NCI-H345 treated with DMSO at 0.1 percent for 48 hours (cell line): ENCODE data around the gene SH3BP5L.
A peak's percentile ranks its signal among the peaks of the same experiment; 100 is the strongest.

ENCODE experiments used
- DNase-seq: peaks from one replicate; lab custom pipeline; 2025; ENCODE audit not compliant: unreplicated experiment; lab: John Stamatoyannopoulos, UW

The SH3BP5L gene

DNA sequence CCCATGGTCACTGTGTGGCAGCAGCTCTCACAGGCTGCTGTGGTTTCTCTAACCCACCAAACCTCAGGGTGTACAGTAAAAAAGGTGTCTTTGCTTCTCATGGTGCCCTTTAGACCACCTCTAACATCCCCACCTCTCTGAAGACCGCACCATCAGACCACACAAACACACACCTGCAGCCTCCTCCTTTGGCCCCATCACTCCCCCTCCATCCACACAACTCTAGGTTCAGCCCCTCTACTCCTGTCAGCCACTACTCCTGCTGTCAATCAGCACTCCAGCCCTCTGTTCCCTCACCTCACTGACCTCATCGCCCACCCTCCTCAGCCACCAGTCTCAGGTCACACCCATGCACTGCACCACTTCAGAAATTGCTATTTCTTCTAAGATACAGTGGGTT lies 25.7 kb upstream of the SH3BP5L start:
- no peak for DNase-seq

DNA sequence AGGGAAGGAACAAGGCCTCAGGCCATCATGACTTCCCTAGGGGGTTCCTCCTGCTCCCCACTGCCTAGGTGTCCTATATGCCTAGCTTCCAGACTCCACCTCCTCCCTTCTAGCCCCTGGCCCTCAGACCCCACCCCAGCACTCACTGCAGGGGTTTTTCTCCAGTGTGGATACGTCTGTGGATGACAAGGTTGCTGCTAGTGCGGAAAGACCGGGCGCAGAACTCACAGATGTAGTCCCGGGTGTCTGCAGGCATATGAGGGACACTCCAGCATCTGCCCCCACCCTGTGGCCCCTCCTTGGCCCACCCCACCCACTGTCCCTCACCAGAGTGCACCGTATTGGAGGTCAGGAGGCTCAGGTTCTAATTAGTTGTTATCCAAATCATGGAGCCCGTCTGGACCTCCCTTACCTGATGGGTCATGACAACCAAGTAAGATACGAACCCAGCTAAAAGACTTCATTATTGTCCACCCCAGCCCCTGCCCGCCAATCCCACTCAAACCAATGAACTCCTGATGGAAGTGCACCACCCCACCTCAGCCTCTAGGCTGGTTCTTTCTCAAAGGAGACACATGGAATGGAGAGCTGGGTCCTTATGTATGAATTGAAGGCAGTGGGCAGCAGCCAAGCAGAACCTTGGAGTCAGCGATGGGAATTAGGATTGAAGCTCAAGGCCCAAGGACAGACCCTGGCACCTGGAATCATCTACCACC lies 25.0 kb upstream of the SH3BP5L start:
- DNase-seq = no peak

DNA sequence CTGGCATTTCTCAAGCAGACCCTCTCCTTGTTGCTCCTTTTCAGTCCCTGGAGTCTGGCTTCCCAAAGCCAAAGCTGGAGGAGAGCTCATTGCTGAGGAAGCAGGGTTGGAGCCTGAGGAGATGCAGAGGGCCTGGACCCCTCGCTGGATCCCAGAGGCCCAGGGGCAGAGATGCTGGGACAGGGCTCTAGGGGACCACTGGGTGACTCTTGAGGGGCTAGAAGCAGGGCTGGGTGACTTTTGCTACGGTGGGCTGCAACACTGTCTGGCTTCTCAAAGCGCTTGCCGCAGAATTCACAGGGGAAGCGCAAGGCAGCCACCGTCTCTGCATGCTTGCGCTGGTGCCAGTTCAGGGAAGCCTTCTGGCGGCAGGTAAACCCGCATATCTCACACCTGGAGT lies 24.4 kb upstream of the SH3BP5L start:
- no peak for DNase-seq

DNA sequence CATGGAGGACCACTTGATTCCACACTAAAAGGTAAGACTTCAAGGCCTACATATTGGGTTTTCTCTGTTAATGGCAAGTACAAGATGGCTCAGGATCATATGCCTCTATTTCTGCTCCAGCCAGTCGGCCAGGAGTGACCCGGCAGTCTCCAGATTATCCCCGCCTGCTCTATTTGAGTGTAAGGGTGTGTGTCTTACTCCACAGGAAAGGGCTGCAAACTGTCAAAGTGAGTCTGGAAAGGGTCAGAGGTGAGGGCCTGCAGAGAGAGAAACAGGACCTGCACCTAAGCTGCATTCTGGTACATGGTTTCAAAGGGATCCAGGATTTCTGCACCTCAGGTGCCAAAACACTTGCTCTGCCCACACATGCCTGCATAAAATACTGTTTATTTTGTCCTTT lies 23.9 kb upstream of the SH3BP5L start:
- DNase-seq = no peak

DNA sequence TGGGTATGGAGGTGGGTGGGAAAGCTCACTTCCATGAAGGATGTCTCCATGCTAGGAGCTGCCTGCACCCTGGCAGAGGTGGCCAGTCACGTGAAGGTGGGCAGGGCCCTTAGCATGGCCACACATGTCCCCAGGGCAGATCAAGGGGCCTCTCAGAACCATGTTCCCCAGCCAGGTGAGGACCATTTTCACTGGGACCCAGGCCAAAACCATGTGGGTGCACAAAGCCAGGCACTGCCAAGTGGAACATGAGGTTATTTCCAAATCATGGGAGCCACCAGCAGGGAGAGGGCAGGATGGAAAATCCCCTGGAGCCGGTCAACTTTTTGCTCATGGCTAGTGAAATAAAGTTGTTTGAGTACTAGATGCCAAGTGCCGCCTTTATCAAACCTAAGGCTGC lies 23.4 kb upstream of the SH3BP5L start:
- DNase-seq = no peak

DNA sequence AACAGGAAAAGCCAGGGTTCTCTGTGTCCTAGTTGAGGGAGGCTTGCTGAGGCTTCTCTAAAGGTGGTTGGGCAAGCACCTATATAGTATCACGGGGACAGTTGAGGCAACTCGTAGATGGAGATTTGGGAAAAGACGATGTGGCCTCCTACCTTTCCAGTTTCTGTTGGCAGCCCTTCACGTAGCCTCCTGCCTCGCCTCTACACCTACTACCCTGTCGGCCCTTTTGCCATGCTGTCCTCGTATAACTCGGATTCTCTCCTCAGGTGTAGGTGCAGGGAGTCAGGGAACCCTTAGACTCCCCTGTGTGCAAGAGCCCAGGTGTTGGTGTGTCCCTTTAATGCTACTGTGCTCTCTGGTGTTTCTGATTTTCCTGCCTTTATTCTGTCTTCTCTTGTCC lies 22.9 kb upstream of the SH3BP5L start:
- DNase-seq = no peak

DNA sequence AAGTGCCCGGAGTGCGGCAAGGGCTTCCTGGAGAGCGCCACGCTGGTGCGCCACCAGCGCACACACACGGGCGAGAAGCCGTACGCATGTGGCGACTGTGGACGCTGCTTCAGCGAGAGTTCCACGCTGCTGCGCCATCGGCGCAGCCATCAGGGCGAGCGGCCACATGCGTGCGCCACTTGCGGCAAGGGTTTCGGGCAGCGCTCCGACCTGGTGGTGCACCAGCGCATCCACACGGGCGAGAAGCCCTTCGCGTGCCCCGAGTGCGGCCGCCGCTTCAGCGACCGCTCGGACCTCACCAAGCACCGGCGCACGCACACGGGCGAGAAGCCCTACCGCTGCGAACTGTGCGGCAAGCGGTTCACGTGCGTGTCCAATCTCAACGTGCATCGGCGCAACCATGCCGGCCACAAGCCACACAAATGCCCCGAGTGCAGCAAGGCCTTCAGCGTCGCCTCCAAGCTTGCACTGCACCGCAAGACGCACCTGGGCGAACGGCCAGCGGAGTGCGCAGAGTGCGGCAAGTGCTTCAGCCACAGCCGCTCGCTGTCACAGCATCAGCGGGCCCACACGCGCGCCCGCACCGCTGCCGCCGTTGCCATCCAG lies 22.3 kb upstream of the SH3BP5L start:
- DNase-seq = no peak

DNA sequence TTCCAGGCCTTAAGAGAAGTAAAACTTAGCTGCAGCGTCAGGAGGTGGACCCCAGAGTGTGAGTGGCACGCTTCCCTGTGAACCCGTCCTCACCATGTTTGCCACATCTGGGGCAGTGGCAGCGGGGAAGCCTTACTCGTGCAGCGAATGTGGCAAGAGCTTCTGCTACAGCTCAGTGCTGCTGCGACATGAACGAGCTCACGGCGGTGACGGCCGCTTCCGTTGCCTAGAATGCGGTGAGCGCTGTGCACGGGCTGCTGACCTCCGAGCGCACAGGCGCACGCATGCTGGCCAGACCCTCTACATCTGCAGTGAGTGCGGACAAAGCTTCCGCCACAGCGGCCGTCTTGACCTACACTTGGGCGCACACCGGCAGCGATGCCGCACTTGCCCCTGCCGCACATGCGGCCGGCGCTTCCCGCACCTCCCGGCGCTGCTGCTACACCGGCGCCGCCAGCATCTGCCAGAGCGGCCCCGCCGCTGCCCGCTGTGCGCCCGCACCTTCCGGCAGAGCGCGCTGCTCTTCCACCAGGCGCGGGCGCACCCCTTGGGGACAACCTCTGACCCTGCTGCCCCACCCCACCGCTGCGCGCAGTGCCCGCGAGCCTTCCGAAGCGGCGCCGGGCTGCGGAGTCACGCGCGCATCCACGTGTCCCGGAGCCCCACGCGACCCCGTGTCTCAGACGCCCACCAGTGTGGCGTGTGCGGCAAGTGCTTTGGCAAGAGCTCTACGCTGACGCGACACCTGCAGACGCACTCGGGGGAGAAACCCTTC lies 21.7 kb upstream of the SH3BP5L start:
- no peak for DNase-seq

DNA sequence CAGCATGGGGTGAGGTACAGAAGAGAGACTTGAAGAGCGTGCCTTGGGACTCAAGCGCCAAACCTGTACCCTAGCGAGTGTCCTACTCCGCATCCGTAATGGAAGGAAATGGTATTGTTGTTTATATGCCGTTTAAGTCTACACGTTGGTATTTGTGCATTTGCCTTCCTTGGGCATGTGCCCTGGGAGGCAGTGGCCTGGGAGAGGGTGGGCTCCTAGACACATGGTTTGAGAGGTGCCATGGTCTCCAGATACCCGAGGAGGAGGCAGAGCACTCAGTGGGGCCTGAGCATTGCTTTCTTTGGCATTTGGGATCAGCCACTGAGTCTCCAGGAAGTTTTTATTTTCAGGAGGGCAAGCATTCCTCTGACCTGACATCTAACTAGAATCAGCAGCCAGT lies 18.8 kb upstream of the SH3BP5L start:
- no peak for DNase-seq

DNA sequence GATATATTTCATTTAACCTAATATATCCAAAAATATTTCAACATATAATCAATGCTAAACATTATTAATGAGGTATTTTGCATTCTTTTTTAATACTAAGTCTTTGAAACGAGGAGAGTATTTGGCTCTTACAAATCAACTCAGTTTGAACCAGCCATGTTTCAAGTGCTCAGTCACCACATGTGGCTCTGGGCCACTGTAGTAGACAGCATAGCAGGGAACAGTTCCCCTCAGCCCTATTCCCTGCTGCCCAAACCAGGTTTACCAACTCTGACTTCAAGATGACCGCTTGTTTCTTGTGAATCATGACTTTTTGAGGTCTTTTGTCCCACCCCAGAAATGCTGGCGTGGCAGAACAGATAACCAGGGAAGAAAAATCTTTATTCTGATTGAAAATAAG lies 18.0 kb upstream of the SH3BP5L start:
- DNase-seq = no peak

DNA sequence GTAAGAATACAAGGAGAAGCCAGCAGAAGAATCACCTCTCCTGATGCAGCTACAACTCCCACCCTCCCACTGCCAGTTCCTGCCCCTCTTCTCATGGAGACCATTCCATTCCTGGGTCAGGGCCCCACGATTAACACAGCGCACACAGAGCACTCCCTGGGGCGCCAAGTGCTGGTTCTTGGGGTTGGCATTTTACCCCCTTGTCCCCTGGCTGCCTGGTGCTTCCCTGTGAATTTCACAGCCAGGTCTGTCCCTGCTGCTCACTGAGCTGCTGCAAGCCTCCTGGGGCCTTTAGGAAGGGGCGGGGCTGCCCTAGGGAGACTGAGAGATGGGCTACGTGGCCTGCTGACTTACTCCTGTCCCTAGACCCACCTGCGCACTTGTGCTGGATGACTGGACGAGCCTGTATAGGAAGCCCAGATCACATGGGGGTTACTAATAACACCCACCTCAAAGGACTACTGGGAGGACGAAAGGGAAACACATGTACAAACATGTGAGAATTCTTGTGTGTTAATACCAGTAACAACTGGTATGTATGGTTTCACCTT lies 17.1 kb upstream of the SH3BP5L start:
- DNase-seq = no peak

DNA sequence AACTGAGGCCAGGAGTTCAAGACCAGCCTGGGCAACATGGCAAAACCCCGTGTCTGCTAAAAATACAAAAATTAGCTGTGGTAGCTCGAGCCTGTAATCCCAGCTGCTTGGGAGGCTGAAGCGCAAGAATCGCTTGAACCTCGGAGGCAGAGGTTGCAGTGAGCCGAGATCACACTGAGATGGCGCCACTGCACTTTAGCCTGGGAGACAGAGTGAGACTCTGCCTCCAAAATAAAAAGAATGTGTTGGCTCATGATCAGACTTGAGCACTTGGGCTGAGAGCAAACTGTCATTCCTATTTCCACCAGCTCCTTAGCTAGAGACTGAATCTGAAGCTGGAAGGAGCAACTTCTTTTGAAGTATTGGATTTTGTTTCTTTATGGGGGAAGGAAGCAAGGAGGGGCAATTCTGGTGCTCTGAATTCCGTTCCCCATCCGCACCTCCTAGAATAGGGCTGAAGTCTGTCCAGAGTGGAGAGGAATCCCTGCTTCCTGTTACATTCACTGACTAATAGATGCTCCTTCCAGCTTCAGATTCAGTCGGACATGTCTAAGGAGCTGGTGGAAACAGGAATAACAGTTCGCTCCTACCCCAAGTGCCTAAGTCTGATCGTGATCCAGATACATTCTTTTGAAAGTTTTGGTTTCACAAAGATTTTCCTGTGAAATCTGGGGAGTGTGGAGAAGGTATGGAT lies 16.1 kb upstream of the SH3BP5L start:
- no peak for DNase-seq

DNA sequence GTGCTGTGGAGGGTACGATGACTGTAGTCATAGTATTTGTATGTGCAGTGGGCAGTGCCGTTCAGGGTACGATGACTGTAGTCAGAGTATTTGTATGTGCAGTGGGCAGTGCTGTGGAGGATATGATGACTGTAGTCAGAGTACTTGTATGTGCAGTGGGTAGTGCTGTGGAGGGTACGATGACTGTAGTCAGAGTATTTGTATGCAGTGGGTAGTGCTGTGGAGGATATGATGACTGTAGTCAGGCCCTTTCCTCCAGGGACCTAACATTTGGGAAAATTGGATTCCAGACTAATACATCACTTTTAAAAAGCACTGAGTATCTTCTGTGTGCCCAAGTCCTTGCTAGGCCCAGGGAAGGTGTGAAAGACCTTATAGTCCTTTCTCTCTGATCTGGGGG lies 15.2 kb upstream of the SH3BP5L start:
- DNase-seq = no peak

DNA sequence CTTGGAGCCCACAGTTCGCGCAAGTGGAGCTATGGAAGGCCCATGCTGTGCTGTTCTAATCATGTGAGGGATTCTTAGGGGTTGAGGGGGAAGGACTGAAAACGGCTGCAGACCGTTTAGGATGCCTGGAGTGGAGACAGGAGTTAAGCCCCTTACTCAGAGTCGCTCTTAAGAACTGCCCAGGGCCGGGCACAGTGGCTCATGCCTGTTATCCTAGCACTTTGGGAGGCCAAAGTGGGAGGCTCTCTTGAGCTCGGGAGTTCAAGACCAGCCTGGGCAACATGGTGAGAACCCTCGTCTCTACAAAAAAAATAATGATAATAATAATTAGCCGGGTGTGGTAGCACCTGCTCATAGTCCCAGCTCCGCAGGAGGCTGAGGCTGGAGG lies 13.4 kb upstream of the SH3BP5L start:
- no peak for DNase-seq

DNA sequence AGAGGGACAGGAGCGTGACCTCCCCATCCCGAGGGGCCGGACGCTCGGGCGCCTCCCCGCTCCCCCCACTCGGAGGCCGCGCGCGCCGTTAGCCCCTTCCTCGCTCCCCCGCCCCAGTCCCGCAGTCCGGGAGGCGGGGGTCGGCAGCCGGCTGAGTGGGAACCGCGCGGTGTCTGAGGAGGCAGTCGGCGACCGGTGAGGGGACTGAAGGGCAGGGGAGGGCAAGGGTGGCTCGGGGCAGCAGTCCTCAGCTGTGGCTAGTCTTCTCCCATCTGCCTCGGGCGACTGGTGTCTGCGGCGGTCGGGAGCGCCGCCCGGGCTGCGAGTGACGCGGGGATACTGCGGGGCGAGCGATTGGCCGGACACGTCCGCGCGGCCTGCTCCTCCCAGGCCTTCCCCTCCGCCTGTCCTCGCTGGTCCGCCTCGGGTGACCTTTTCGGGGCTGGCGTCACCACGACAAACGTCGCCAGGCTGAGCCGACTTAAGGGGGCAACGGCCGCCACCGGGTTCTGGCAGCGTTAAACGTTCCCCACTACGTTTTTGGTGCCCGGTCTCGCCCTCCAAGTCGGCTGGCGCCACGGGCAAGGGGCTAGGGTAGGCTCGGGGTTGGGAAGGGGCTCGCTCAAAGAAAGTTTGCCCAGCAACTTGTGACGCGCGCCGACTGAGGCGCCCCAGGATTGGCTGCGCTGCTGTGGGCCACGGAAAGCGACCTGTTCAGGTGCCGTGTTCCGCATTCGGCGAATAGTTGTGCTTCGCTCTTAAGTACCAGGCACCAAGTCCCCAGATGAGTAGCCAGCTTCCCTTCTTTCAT lies 12.8 kb upstream of the SH3BP5L start:
- DNase-seq = peak; percentile 55

DNA sequence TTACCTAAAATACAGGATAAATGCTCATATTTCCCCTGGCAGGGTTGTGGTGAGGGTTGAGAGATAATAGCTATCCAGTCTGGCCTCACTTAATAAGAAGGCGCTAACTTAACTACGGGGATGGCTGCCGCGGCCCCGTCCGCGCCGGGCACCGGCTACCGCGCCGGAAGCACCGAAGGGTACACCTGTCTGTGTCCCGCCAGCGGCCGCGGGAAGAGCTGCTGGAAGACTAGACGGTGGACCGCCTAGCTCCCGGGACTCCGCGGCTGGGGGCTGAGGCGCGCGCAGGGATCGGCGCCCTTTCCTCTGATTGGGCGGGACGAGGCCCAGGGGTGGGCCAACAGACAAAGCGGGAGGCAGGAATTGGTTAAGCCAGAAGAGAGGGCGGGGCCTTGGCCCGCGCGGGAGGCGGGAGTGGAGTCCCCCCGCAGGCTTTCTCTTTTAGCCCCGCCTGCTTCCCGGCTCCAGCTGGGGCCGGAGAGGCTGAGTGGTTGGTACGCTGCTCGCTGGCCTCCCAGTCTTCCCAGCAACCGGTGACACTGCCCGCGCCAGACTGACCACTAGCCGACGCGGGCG lies 12.2 kb upstream of the SH3BP5L start, which contains the start of gene ZNF672:
Gene ZNF672 (plus strand): TSS at position 444 of the 576 bp plus-strand sequence. CDS start 9,051 bp downstream, outside the sequence.
- peak; percentile 96 for DNase-seq

DNA sequence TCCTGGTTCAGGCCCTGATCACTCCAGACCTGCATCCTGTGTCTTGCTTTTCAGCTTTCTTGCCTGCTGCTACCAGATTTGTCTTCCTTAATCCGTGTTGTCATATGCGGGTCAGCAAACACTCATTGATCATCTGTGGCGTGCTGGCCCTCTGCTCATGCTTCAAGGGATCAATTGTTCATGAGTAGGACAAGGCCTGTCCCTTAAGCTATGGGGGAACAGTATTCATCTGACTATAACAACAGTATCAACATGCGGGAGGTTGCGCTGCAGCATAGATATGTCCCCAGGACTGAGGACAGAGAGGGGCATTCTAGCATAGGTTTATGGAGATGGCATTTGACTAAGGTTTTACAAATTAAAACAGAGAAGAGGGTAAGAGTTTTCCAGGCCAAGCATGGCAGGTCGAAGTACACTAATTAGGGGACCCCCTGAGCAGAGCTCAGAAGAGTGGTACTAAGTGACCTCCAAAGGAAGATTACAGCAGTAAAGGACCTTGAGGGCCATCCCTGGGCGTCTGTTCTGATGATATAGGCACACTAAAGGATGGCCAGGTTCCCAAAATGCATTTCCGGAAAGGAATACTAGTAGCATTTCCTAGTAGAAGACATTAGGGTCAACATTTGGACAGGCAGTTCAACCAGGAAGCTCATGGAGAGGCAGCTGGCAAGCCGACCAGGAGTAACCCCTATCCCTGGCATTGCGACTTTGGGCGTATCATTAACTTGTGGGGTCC lies 11.5 kb upstream of the SH3BP5L start:
- peak; percentile 20 for DNase-seq

DNA sequence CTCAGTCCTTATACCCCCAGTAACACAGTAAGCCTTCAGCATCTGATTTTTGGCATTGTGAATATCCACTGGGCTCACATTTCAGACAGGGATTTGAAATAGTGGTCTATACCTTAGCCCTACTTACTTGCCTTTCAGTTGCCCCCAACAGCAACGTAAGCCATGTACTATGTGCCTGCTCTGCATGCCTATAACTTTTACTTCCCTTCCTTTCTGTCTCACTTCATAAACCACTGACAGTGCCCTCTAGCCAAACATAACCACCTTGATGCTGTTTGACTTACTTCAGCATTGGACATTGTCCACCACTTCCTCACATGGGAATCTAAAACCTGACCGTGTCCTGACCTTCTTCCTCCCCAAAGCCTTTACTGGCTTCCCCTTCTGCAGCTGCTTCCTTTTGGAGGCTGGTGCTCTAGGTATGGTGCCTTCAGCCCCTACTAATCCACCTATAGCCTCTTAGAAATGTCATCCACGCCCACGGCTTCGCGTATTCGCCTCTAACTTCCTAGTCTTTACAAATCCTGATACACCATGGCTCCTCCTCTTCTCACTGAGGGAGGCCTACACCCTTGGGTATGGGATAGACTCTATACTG lies 8.7 kb upstream of the SH3BP5L start:
- DNase-seq = no peak

DNA sequence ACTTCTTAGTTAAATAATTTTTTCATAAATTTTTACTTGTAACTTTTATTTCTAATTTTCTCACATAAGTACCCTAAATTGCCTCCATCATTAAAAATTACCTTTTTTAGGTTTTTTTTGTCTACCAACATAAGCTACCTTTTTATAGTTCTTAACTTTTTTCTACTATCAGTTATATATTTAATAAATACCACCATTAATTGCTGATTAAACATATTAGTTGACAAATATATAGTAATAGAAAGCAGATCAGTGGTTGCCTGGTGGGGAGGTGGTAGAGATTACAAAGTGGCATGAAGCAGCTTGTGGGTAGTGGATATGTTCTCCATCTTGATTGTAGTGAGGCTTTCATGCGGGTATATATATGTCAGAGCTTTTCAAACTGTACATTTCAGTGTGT lies 6.1 kb upstream of the SH3BP5L start:
- no peak for DNase-seq
